AG08396 (cell line): ENCODE results near the gene NDUFA8.

ENCODE experiments used
- DNase-seq: peaks from one replicate; pipeline ENCODE4 v3.0.0; 2012; ENCODE audit warnings: low spot score, mixed read lengths

Gene NDUFA8

GRCh38 chr9:122097679-122098315, 61.8 kb downstream of the NDUFA8 start:
- DNase-seq = no peak

GRCh38 chr9:122096620-122097415, 62.8 kb downstream of the NDUFA8 start:
- DNase-seq = no peak

DNA sequence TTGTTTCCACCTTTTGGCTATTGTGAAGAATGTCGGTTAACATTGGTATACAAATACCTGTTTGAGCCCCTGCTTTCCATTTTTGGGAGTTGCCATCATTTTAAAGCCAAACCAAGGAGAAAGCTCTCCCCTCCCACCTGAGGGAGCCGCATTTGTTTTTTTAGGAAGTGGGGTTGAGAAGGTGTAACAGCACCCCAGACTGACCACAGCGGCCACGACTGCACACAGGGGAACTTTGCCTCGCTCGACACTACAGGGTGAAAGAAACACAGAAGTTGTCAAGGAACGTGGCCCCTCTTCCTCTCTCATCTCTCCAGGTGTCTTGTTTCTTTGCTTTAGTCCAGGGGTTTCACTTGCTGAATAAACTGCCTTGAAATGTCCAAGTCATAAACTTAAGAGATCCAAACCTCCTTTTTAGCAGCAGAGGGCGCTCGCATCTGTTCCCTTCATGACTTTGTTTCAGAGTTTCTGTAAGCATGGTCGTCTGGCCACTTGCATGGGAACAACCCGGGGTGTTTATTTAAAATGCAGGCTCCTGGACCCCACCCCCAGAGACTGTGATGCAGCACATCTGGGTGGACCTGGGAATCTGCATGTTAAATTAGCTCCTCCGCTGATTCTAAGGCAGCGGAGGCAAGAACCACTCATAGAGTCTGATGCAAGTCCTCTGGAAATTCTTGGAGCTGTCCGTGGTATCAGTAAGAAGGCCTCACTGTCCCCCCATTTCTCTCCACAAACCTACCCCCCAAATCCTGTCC, 64.4 kb downstream of the NDUFA8 start:
- DNase-seq = peak; percentile 56
